Thymus (tissue), 11 donors: ENCODE data around the gene LCAT. TPM values are rescaled to one million over a fixed set of nuclear protein-coding genes. Genes with fewer than 3 reads are reported as not detected.
A peak's percentile ranks its signal among the peaks of the same experiment; 100 is the strongest.

Experiments
- DNase-seq, 9 donors: peaks; one replicate each; pipeline ENCODE4 v3.0.0-alpha.2; 2013; ENCODE audit warnings: low spot score in 9 of 9, low read depth in 6 of 9, missing footprints in 1 of 9
- H3K27ac ChIP-seq, 2 donors: one replicate each; pipeline ENCODE4 v1.5.1; 2013; ENCODE audit warnings: control low read depth in 1 of 2, low read depth in 1 of 2, low read length in 1 of 2, mild to moderate bottlenecking in 1 of 2, moderate library complexity in 1 of 2
- H3K27me3 ChIP-seq, 2 donors: one replicate each; pipeline ENCODE4 v1.5.1; 2013; ENCODE audit warnings: low read length in 1 of 2; ENCODE audit not compliant: control insufficient read depth in 2 of 2, insufficient read depth in 1 of 2
- H3K36me3 ChIP-seq, 2 donors: one replicate each; pipeline ENCODE4 v1.5.1; 2013; ENCODE audit warnings: low read length in 1 of 2, mild to moderate bottlenecking in 1 of 2, moderate library complexity in 1 of 2; ENCODE audit not compliant: control insufficient read depth in 2 of 2, insufficient read depth in 2 of 2
- H3K4me1 ChIP-seq, 2 donors: one replicate each; pipeline ENCODE4 v1.5.1; 2013; ENCODE audit warnings: low read length in 2 of 2; ENCODE audit not compliant: control insufficient read depth in 2 of 2, insufficient read depth in 2 of 2
- H3K4me3 ChIP-seq, 2 donors: one replicate each; pipeline ENCODE4 v1.5.1; 2013; ENCODE audit warnings: low read length in 2 of 2, control low read depth in 1 of 2, mild to moderate bottlenecking in 1 of 2
- H3K9me3 ChIP-seq, 2 donors: one replicate each; pipeline ENCODE4 v1.5.1; 2013; ENCODE audit warnings: low read length in 1 of 2, mild to moderate bottlenecking in 1 of 2; ENCODE audit not compliant: control insufficient read depth in 2 of 2, insufficient read depth in 1 of 2
- WGBS: extraction: QIAGEN DNeasy Blood & Tissue Kit; methylation state at CpG from one replicate; pipeline ENCODE4 v1.1.7; 2013; 5-methylcytosine and 5-hydroxymethylcytosine counted together
- polyA plus RNA-seq: library from polyadenylated mRNA; stranded (reverse); fragments of 200-250 nt; gene quantifications from one replicate; pipeline ENCODE4 v1.2.3, GENCODE V29; 2013
- total RNA-seq: library from RNA; stranded (reverse); fragments of 120-200 nt; gene quantifications from one replicate; pipeline ENCODE4 v1.2.4, GENCODE V29; 2013
- donor health status: healthy.

The LCAT gene
- total and polyA plus RNA-seq, 2 donors: 4.4 to 51.9 TPM

GRCh38 chr16:67930678-67931211, 13.2 kb downstream of the LCAT start:
- H3K4me1 ChIP-seq: peaks cover 0 to 11% of the 10 kb centered on the region in 2 donors
- 98% methylated on average over 17 of the region's 17 CpGs for WGBS

GRCh38 chr16:67930191-67930590, 13.7 kb downstream of the LCAT start:
- Histone ChIP-seq H3K4me1 (peaks cover 0 to 7% of the 10 kb centered on the region in 2 donors), H3K4me3 (no peak overlapping the region), H3K27me3 (no peaks in the 10 kb centered on the region), H3K27ac (no peak overlapping the region), H3K36me3 (peaks cover 51 to 77% of the 10 kb centered on the region in 2 donors), H3K9me3 (no peaks in the 10 kb centered on the region)
- no peak for DNase-seq
- WGBS: 98% methylated on average over 14 of the region's 14 CpGs

More at GRCh38 chr16:67930678-67931211, 13.2 kb downstream of the LCAT start:
- no peak overlapping the region for H3K27ac ChIP-seq
- DNase-seq: no peak
- peaks cover 54 to 80% of the 10 kb centered on the region in 2 donors for H3K36me3 ChIP-seq
- no peak overlapping the region for H3K4me3 ChIP-seq
- H3K27me3 ChIP-seq: no peaks in the 10 kb centered on the region
- H3K9me3 ChIP-seq: no peaks in the 10 kb centered on the region

- peak in 8 of 9 donors; percentile 46 to 83 (median 66) for DNase-seq
- peaks cover 46 to 66% of the 10 kb centered on the region in 2 donors for H3K36me3 ChIP-seq
- 65% methylated on average over 16 of the region's 16 CpGs for WGBS
- no peak overlapping the region for H3K4me3 ChIP-seq
- no peaks in the 10 kb centered on the region for H3K27me3 ChIP-seq
- H3K9me3 ChIP-seq: no peaks in the 10 kb centered on the region
- H3K4me1 ChIP-seq: no peaks in the 10 kb centered on the region
- no peak overlapping the region for H3K27ac ChIP-seq
Observed at GRCh38 chr16:67928561-67929364, 15.2 kb downstream of the LCAT start.

- DNase-seq: no peak
- Histone ChIP-seq H3K9me3 (no peaks in the 10 kb centered on the region), H3K27ac (no peak overlapping the region), H3K4me1 (no peaks in the 10 kb centered on the region), H3K27me3 (no peaks in the 10 kb centered on the region), H3K4me3 (no peak overlapping the region), H3K36me3 (peaks cover 47 to 68% of the 10 kb centered on the region in 2 donors)
- 98% methylated on average over 7 of the region's 7 CpGs for WGBS
Observed at GRCh38 chr16:67928147-67928546, 15.8 kb downstream of the LCAT start.

GRCh38 chr16:67927131-67927941, 16.6 kb downstream of the LCAT start:
- no peaks in the 10 kb centered on the region for H3K4me1 ChIP-seq
- H3K27me3 ChIP-seq: no peaks in the 10 kb centered on the region
- DNase-seq: no peak
- WGBS: 97% methylated on average over 22 of the region's 22 CpGs
- H3K9me3 ChIP-seq: no peaks in the 10 kb centered on the region
- peaks cover 54 to 70% of the 10 kb centered on the region in 2 donors for H3K36me3 ChIP-seq
- no peak overlapping the region for H3K4me3 ChIP-seq
- H3K27ac ChIP-seq: no peak overlapping the region

- Histone ChIP-seq H3K4me1 (no peaks in the 10 kb centered on the region), H3K9me3 (no peaks in the 10 kb centered on the region), H3K27me3 (no peaks in the 10 kb centered on the region), H3K27ac (no peak overlapping the region), H3K4me3 (no peak overlapping the region), H3K36me3 (peaks cover 56 to 61% of the 10 kb centered on the region in 2 donors)
- no peak for DNase-seq
- WGBS: 91% methylated on average over 13 of the region's 13 CpGs
Observed at GRCh38 chr16:67926181-67926750, 17.7 kb downstream of the LCAT start.

GRCh38 chr16:67924140-67924906, 19.6 kb downstream of the LCAT start:
- Histone ChIP-seq H3K9me3 (no peaks in the 10 kb centered on the region), H3K36me3 (peaks cover 42 to 53% of the 10 kb centered on the region in 2 donors), H3K4me1 (no peaks in the 10 kb centered on the region), H3K4me3 (no peak overlapping the region), H3K27ac (no peak overlapping the region), H3K27me3 (no peaks in the 10 kb centered on the region)
- WGBS: 98% methylated on average over 10 of the region's 10 CpGs
- DNase-seq: no peak

GRCh38 chr16:67923414-67924116, 20.4 kb downstream of the LCAT start:
- no peak overlapping the region for H3K27ac ChIP-seq
- whole genome bisulfite sequencing: 95% methylated on average over 10 of the region's 10 CpGs
- no peak overlapping the region for H3K4me3 ChIP-seq
- no peaks in the 10 kb centered on the region for H3K27me3 ChIP-seq
- DNase-seq: no peak
- H3K4me1 ChIP-seq: no peaks in the 10 kb centered on the region
- H3K9me3 ChIP-seq: no peaks in the 10 kb centered on the region
- H3K36me3 ChIP-seq: peaks cover 35 to 52% of the 10 kb centered on the region in 2 donors
